Measurements from ENCODE around the gene DISC1.

Gene DISC1

DNA sequence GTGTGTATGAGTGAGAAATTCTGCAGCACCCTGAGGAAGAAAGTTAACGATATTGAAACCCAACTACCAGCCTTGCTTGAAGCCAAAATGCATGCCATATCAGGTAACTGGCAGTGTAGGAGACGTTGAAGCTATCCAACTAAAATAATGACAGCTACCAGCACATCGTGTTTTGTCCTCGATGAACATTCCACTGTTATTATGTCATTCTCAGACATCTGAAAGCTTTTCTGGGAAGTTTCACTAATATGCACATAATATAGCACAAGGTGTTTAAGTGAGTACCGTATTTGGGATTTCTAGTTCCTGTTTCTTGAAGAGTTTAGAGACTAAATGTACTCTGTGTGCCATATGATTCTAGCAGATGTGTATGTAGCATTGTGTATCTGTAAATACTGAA, 173.5 kb downstream of the DISC1 start:
- no peak for DNase-seq (ENCODE audit: low read depth)
- H3K4me3 ChIP-seq (ENCODE audit: low read depth, low read length): no peak overlapping the region
- TF ChIP-seq, protein P1, sequence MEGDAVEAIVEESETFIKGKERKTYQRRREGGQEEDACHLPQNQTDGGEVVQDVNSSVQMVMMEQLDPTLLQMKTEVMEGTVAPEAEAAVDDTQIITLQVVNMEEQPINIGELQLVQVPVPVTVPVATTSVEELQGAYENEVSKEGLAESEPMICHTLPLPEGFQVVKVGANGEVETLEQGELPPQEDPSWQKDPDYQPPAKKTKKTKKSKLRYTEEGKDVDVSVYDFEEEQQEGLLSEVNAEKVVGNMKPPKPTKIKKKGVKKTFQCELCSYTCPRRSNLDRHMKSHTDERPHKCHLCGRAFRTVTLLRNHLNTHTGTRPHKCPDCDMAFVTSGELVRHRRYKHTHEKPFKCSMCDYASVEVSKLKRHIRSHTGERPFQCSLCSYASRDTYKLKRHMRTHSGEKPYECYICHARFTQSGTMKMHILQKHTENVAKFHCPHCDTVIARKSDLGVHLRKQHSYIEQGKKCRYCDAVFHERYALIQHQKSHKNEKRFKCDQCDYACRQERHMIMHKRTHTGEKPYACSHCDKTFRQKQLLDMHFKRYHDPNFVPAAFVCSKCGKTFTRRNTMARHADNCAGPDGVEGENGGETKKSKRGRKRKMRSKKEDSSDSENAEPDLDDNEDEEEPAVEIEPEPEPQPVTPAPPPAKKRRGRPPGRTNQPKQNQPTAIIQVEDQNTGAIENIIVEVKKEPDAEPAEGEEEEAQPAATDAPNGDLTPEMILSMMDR (IDR thresholded peaks at IDR 0.05; ENCODE audit: low read depth, low read length): no peak
- TF ChIP-seq, protein P2, sequence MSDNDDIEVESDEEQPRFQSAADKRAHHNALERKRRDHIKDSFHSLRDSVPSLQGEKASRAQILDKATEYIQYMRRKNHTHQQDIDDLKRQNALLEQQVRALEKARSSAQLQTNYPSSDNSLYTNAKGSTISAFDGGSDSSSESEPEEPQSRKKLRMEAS (IDR thresholded peaks at IDR 0.05; ENCODE audit: low read depth, low read length): no peak
- TF ChIP-seq POLR2A (IDR thresholded peaks at IDR 0.05; ENCODE audit: extremely low read depth, insufficient read length) (no peak), MYC (IDR thresholded peaks at IDR 0.05; ENCODE audit: low read depth, low read length) (no peak)

DNA sequence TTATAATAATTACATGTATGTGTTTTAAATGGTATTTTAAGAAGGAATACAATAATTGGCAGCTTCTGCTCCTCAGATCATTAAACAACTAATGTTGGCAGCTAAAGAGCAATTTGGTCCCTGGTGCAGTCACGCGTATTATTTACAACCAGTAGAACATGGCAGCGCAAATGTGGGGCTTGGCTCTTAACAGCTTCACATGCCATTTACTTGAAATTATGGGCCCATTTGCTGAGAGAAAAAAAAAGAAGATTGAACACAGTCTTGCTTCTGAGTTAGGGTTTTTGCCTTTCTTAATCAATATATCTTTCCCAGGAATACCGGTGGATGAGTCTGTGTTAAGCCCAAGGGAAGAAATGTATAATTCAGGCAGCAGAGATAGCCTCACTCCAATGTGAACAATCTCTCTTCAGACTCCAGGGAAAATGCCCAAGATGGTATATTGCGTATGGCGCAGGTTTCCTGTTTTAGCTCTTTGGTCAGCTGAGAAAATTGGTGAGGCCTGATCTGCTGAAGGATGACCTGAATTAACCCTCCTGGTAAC, 174.5 kb downstream of the DISC1 start:
- H3K4me3 ChIP-seq (ENCODE audit: low read depth, low read length): no peak overlapping the region
- no peak for TF ChIP-seq POLR2A (IDR thresholded peaks at IDR 0.05; ENCODE audit: extremely low read depth, insufficient read length)
- TF ChIP-seq MYC (IDR thresholded peaks at IDR 0.05; ENCODE audit: low read depth, low read length): no peak
- TF ChIP-seq, protein P1 (IDR thresholded peaks at IDR 0.05; ENCODE audit: low read depth, low read length): no peak
- TF ChIP-seq, protein P2 (IDR thresholded peaks at IDR 0.05; ENCODE audit: low read depth, low read length): no peak
- no peak for DNase-seq (ENCODE audit: low read depth)

DNA sequence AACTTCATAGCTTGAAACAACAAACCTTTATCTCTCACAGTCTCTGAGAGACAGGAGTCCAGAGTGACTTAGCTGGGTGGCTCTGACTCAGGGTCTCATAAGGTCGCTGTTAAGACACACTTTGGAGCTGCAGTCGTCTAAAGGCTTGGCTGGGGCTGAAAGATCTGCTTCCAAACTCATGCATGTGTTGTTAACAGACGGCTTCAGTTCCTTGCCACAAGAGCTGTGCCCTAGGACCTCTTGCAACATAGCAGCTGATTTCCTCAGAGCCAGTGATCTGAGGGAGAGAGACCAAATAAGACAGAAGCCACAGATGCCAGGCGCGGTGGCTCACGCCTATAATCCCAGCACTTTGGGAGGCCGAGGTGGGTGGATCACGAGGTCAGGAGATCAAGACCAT, 176.8 kb downstream of the DISC1 start:
- peak; percentile 65; the same call in 1 of the 2 replicates for TF ChIP-seq MYC (IDR thresholded peaks at IDR 0.05; ENCODE audit: low read depth, low read length)
- TF ChIP-seq, protein P1 (IDR thresholded peaks at IDR 0.05; ENCODE audit: low read depth, low read length): no peak
- TF ChIP-seq, protein P2 (IDR thresholded peaks at IDR 0.05; ENCODE audit: low read depth, low read length): peak; percentile 67
- DNase-seq (ENCODE audit: low read depth): peak; percentile 96
- peak overlapping the region; percentile 38 for H3K4me3 ChIP-seq (ENCODE audit: low read depth, low read length)

DNA sequence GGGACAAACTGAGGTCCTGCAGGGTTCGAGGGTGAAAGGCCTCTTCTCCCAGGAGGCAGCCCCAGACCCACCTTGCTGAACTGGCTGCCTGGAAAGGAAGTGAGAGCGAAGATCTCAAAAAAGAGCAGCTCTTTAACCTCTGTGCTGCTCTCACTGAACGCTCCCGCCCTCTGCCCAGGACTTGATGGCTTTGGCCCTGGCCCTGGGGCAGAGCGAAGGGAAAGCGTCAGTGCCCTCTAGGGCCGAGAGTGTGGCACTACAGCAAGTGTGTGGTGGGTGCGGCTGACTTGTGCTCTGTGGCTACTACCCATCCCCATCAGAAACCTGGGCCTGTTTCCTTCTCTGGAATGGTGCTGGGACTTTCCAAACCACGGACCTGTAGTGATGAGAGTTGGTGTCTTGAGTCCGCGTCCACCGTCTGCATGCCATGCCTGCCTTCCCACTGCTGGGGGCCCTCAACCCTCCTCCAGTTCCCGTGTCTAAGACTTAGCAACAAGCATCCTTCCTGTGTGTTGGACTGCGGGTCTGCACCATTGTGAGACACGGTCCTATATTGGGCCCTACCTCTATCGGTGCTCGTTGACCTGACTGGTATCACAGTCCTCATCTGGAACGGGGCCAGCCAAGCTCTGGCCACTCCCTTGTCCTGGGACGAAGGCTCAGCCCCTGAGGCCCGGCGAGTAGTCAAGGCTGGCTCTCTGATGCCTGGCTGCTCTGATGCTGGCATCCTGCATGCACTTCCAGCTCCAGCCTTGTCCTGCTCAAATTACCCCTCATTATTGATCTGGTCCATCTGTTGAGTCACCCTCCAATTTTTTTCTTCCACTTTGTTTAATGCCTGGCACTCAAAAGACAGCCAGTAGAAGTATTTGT, 180.3 kb downstream of the DISC1 start:
- peak; percentile 82 for DNase-seq (ENCODE audit: low read depth)
- TF ChIP-seq POLR2A (IDR thresholded peaks at IDR 0.05; ENCODE audit: extremely low read depth, insufficient read length) (no peak), MYC (IDR thresholded peaks at IDR 0.05; ENCODE audit: low read depth, low read length) (peak; percentile 31; the same call in 1 of the 2 replicates)
- TF ChIP-seq, protein P2 (IDR thresholded peaks at IDR 0.05; ENCODE audit: low read depth, low read length): peak; percentile 43
- TF ChIP-seq, protein P1 (IDR thresholded peaks at IDR 0.05; ENCODE audit: low read depth, low read length): peak; percentile 79
- H3K4me3 ChIP-seq (ENCODE audit: low read depth, low read length): no peak overlapping the region

DNA sequence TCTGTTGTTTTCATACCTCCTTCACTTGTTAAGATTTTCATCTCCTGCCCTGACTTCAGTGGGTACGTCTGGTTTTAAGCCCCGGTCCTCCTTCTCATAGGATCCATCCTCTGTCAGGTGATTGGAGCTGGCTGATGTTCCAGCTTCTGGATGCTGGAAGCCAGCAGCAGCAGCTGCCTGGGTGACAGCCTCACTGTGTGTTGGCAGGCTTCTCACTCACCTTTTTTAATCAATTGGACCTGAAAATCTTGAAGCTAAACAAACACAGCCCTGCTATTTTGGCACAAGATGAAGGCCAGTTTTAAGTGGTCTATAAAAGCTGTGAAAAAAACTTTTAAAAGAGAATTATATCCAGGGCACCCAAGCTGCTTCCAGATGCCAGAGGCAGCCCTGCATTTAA, 181.0 kb downstream of the DISC1 start:
- no peak for TF ChIP-seq MYC (IDR thresholded peaks at IDR 0.05; ENCODE audit: low read depth, low read length)
- TF ChIP-seq, protein P2 (IDR thresholded peaks at IDR 0.05; ENCODE audit: low read depth, low read length): no peak
- no peak for TF ChIP-seq POLR2A (IDR thresholded peaks at IDR 0.05; ENCODE audit: extremely low read depth, insufficient read length)
- TF ChIP-seq, protein P1 (IDR thresholded peaks at IDR 0.05; ENCODE audit: low read depth, low read length): no peak
- DNase-seq (ENCODE audit: low read depth): no peak

More for the DNA sequence above, 181.0 kb downstream of the DISC1 start:
- H3K4me3 ChIP-seq (ENCODE audit: low read depth, low read length): no peak overlapping the region

Measured in NB4 (cell line).